Gastrocnemius medialis (tissue), 4 donors: Measurements from ENCODE around the gene PITHD1. TPM values are rescaled to one million over a fixed set of nuclear protein-coding genes. Genes with fewer than 3 reads are reported as not detected.

Experiments used
- ATAC-seq, 2 donors: fragments of 150-250 bp; one replicate each; pipeline ENCODE4 v1.9.1; 2016
- DNase-seq, 2 donors: peaks; one replicate each; pipeline ENCODE4 v3.0.0-alpha.2; 2019
- H3K27ac ChIP-seq, 4 donors: fragments of 200-600 bp; sonication (generic); 1 replicate in 1 of 4; 2 replicates in 3 of 4; pipeline ENCODE4 v1.5.1; 2016 to 2018; ENCODE audit warnings: mild to moderate bottlenecking in 2 of 4, moderate library complexity in 1 of 4
- H3K27me3 ChIP-seq, 3 donors: fragments of 200-600 bp; sonication (generic) in 2 of 3; 1 replicate in 1 of 3; 2 replicates in 2 of 3; pipeline versions ENCODE4 v1.5.1 to v1.6.0; 2016 to 2019; ENCODE audit warnings: mild to moderate bottlenecking in 1 of 3, moderate library complexity in 1 of 3
- H3K36me3 ChIP-seq, 2 donors: fragments of 200-600 bp; sonication (generic) in 1 of 2; one replicate each; pipeline ENCODE4 v1.5.1; 2017 to 2018
- H3K4me1 ChIP-seq, 2 donors: fragments of 200-600 bp; sonication (generic) in 1 of 2; one replicate each; pipeline ENCODE4 v1.5.1; 2016 to 2017; ENCODE audit warnings: mild to moderate bottlenecking in 2 of 2
- H3K4me3 ChIP-seq, 4 donors: fragments of 200-600 bp; sonication (generic) in 3 of 4; 1 replicate in 1 of 4; 2 replicates in 3 of 4; pipeline ENCODE4 v1.5.1; 2016 to 2019; ENCODE audit warnings: mild to moderate bottlenecking in 2 of 4
- H3K9me3 ChIP-seq, 3 donors: fragments of 200-600 bp; sonication (generic) in 2 of 3; 1 replicate in 1 of 3; 2 replicates in 2 of 3; pipeline ENCODE4 v1.5.1; 2016 to 2019
- POLR2A ChIP-seq, 2 donors: fragments of 450-650 bp; IDR thresholded peaks; one replicate each; pipeline ENCODE4 v1.6.1; 2017; ENCODE audit warnings: antibody characterized with exemption in 2 of 2, mild to moderate bottlenecking in 2 of 2, moderate library complexity in 2 of 2
- in situ Hi-C, 4 donors: fragments of 200-750 bp; cut with MboI; loops; one replicate each; pipeline versions ENCODE4 v1.15.0 to v1.8.0; 2017; ENCODE audit warnings: low sequenced_read_pairs in 4 of 4
- intact Hi-C: fragments of 100-400 bp; cut with DNase I; formaldehyde crosslinking; loops from one replicate; pipeline ENCODE4 v1.15.1; 2023; ENCODE audit warnings: low total_unique reads
- total RNA-seq, 4 donors: library from RNA; depleted of rRNA; stranded (reverse); fragments of >200 nt; gene quantifications; one replicate each; pipeline versions ENCODE4 v1.1.0 to v1.2.3, GENCODE V29; 2016
- TF ChIP-seq, protein P1 (sequence below), 5 experiments: fragments of 450-650 bp in 3 of 5; fragments of 200-600 bp in 2 of 5; sonication (generic) in 2 of 5; IDR thresholded peaks in 4 of 5; conservative IDR thresholded peaks in 1 of 5; 1 replicate in 4 of 5; 2 replicates in 1 of 5; pipeline ENCODE4 v1.5.1; 2016 to 2019; ENCODE audit warnings: antibody characterized with exemption in 5 of 5, mild to moderate bottlenecking in 3 of 5, moderate library complexity in 3 of 5

PITHD1 gene
- total RNA-seq, 4 donors from 2014 or later, result 79.9 to 104 (median 90.3) TPM

DNA sequence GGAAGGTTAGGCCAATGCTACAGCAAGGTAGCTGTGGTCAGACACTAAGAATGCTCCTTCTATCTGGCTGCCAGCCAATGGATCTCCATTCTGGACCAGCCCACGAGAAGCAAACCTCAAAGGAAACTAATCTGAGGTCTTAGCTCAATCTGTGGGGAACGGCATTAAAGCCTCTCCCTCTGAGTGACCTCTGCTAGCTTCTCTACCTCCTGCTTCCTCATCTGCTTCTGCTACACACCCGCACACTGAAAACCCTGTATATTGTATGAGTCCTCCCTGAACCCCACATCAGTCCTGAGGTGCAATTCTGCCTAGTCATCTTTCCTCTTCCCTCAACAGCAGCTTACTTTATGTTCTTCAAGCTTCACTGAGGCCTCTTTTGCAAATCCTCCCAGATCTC is 29.2 kb downstream of the PITHD1 start:
- in situ Hi-C loops, result loop anchor here in 1 of 4 donors (5.0 kb wide), 1 partner anchor 50 kb away; no protein-coding TSS in a partner anchor

DNA sequence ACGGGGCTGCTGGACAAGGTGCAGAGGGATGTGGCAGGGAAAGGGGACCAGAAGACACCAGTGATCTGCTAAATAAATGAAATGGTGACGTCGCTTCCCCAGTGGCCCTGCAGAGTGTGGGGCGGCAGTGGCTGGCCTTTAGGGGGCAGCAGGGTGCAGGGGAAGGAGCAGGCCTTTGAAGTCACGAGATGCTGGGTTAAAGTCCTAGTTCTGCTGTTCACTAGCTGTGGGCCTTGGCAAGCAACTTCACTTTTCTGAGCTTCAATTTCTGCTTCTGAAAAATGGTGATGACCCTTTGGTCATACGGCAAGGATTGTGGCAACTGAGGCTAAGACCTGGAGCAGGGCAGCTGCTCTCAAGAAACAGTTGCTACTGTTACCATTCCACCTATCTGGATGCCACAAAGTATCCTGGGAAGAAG is 31.5 kb downstream of the PITHD1 start:
- Histone ChIP-seq H3K27ac (peak overlapping the region in 3 of 4 donors; percentile 39 to 53 (median 52)), H3K36me3 (peaks cover 0 to 44% of the 10 kb centered on the region in 2 donors), H3K27me3 (no peaks in the 10 kb centered on the region), H3K4me3 (no peak overlapping the region), H3K4me1 (peaks cover 0 to 6% of the 10 kb centered on the region in 2 donors), H3K9me3 (no peaks in the 10 kb centered on the region)
- peak; percentile 61 to 76 for DNase-seq
- ATAC-seq, result peak; percentile 90 to 91
- in situ Hi-C loops, result loop anchor here in 3 of 4 donors (5.0 to 10.0 kb wide), 3 partner anchors 48 to 55 kb away; partner anchors contain the start of gene FUCA1 (in 1 of the 3)
- TF ChIP-seq POLR2A (IDR thresholded peaks at IDR 0.05), result no peak
- TF ChIP-seq, protein P1, sequence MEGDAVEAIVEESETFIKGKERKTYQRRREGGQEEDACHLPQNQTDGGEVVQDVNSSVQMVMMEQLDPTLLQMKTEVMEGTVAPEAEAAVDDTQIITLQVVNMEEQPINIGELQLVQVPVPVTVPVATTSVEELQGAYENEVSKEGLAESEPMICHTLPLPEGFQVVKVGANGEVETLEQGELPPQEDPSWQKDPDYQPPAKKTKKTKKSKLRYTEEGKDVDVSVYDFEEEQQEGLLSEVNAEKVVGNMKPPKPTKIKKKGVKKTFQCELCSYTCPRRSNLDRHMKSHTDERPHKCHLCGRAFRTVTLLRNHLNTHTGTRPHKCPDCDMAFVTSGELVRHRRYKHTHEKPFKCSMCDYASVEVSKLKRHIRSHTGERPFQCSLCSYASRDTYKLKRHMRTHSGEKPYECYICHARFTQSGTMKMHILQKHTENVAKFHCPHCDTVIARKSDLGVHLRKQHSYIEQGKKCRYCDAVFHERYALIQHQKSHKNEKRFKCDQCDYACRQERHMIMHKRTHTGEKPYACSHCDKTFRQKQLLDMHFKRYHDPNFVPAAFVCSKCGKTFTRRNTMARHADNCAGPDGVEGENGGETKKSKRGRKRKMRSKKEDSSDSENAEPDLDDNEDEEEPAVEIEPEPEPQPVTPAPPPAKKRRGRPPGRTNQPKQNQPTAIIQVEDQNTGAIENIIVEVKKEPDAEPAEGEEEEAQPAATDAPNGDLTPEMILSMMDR (IDR thresholded peaks at IDR 0.05 in 4 of 5, conservative IDR thresholded peaks at IDR 0.05 in 1 of 5), result peak; percentile 64 to 90 (median 85)
- intact Hi-C loops, result loop anchor here (1.0 to 2.0 kb wide), 2 partner anchors 45 to 59 kb away; partner anchors contain the start of gene FUCA1

More for the DNA sequence above, 29.2 kb downstream of the PITHD1 start:
- intact Hi-C loops, result no loop called here
- Histone ChIP-seq H3K36me3 (peaks cover 0 to 26% of the 10 kb centered on the region in 2 donors), H3K4me1 (peaks cover 0 to 6% of the 10 kb centered on the region in 2 donors), H3K27me3 (no peaks in the 10 kb centered on the region), H3K9me3 (no peaks in the 10 kb centered on the region), H3K27ac (no peak overlapping the region), H3K4me3 (no peak overlapping the region)
- ATAC-seq (no peak), DNase-seq (no peak)
- TF ChIP-seq POLR2A (IDR thresholded peaks at IDR 0.05), result no peak
- TF ChIP-seq, protein P1 (IDR thresholded peaks at IDR 0.05 in 4 of 5, conservative IDR thresholded peaks at IDR 0.05 in 1 of 5), result no peak

DNA sequence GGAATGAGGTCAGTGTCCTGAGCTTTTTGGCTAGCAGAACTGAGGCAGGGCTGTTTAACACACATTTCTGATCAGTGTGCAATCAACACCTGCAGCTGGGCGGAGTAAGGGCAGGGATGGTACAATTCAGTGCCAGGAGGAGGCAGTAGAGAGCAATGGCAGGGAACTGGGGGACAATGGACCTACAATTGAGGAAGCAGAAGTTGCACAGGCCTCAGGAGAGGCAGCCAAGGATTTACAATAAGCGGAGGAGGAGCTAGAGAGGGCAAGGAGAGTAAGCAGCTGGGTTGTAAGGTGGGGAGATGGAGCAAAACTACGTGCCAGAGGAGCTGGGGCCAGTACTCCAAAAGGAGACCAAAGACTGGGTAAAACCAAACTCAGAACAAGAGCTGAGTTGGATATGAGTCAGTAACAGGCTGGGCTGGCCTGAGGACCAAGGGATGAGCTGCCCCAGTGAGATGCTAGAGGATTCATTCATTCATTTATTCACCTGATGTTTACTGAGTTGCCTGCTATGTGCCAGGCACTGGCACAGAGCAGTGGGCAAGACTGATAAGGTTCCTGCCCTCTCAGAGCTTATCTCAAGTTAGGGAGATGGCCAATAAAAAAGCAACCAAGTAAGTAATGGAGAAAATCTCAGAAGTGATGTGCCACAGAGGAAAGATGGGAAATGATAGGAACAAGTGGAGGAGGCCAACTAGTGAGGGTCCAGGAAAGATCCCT is 32.8 kb downstream of the PITHD1 start:
- Histone ChIP-seq H3K27ac (peak overlapping the region in 1 of 4 donors; percentile 53), H3K36me3 (peaks cover 0 to 56% of the 10 kb centered on the region in 2 donors), H3K9me3 (no peaks in the 10 kb centered on the region), H3K27me3 (no peaks in the 10 kb centered on the region), H3K4me3 (no peak overlapping the region), H3K4me1 (peaks cover 3 to 8% of the 10 kb centered on the region in 2 donors)
- TF ChIP-seq POLR2A (IDR thresholded peaks at IDR 0.05), result no peak
- TF ChIP-seq, protein P1 (IDR thresholded peaks at IDR 0.05 in 4 of 5, conservative IDR thresholded peaks at IDR 0.05 in 1 of 5), result peak; percentile 32 to 57 (median 49)
- DNase-seq (no peak), ATAC-seq (peak; percentile 3 to 43)
- intact Hi-C loops (no loop called here), in situ Hi-C loops (loop anchor here in 2 of 4 donors (5.0 to 10.0 kb wide), 2 partner anchors 51 to 54 kb away; partner anchors contain the start of gene FUCA1 (in 1 of the 2))

- DNase-seq, result no peak
- in situ Hi-C loops, result loop anchor here in 2 of 4 donors (5.0 to 10.0 kb wide), 2 partner anchors 48 to 51 kb away; partner anchors contain the start of gene FUCA1 (in 1 of the 2)
- Histone ChIP-seq H3K36me3 (peaks cover 0 to 65% of the 10 kb centered on the region in 2 donors), H3K27me3 (no peaks in the 10 kb centered on the region), H3K9me3 (no peaks in the 10 kb centered on the region), H3K4me3 (no peak overlapping the region), H3K27ac (no peak overlapping the region), H3K4me1 (peaks cover 15 to 19% of the 10 kb centered on the region in 2 donors)
- ATAC-seq, result no peak
- intact Hi-C loops, result no loop called here
- TF ChIP-seq POLR2A (IDR thresholded peaks at IDR 0.05), result no peak
- TF ChIP-seq, protein P1 (IDR thresholded peaks at IDR 0.05 in 4 of 5, conservative IDR thresholded peaks at IDR 0.05 in 1 of 5), result no peak
These were observed 35.8 kb downstream of the PITHD1 start for GRCh38 chr1:23814016-23814415.
